ENCODE results near the gene LEO1.
A peak's percentile ranks its signal among the peaks of the same experiment; 100 is the strongest.

The LEO1 gene

GRCh38 chr15:51952805-51953204, 18.8 kb downstream of the LEO1 start:
- TF ChIP-seq, protein P1, sequence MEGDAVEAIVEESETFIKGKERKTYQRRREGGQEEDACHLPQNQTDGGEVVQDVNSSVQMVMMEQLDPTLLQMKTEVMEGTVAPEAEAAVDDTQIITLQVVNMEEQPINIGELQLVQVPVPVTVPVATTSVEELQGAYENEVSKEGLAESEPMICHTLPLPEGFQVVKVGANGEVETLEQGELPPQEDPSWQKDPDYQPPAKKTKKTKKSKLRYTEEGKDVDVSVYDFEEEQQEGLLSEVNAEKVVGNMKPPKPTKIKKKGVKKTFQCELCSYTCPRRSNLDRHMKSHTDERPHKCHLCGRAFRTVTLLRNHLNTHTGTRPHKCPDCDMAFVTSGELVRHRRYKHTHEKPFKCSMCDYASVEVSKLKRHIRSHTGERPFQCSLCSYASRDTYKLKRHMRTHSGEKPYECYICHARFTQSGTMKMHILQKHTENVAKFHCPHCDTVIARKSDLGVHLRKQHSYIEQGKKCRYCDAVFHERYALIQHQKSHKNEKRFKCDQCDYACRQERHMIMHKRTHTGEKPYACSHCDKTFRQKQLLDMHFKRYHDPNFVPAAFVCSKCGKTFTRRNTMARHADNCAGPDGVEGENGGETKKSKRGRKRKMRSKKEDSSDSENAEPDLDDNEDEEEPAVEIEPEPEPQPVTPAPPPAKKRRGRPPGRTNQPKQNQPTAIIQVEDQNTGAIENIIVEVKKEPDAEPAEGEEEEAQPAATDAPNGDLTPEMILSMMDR (IDR thresholded peaks at IDR 0.05; ENCODE audit: insufficient read depth, low read length, poor library complexity, severe bottlenecking), result no peak
- no peaks in the 10 kb centered on the region for H3K27me3 ChIP-seq (replicated peaks; ENCODE audit: control insufficient read depth, insufficient read depth, low read length)
- H3K4me3 ChIP-seq (replicated peaks; ENCODE audit: low read depth, low read length), result no peak overlapping the region
- no peak for DNase-seq (ENCODE audit: extremely low read depth, insufficient read length)
- peaks cover 22% of the 10 kb centered on the region for H3K36me3 ChIP-seq (ENCODE audit: control insufficient read depth, insufficient read depth, low read length)

DNA sequence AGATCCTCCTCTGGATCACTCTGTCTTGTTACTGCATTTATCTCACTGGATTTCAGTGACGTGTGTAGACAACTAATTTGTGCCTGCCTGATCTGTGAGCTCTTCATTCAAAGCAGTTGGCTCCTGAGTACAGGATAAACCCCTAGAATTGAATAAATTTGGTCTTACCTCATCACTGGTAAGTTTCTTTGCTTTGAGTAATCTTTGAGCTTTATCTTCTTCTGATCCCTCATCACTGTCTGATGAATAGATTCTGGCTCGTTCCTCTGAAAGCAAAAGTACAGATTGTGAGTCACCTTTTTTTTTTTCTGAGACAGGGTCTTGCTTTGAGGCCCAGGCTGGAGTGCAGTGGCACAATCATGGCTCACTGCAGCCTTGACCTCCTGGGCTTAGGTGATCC, 24.5 kb downstream of the LEO1 start:
- Histone ChIP-seq H3K36me3 (ENCODE audit: control insufficient read depth, insufficient read depth, low read length) (peaks cover 27% of the 10 kb centered on the region), H3K4me3 (replicated peaks; ENCODE audit: low read depth, low read length) (no peak overlapping the region), H3K27me3 (replicated peaks; ENCODE audit: control insufficient read depth, insufficient read depth, low read length) (no peaks in the 10 kb centered on the region)
- TF ChIP-seq, protein P1 (IDR thresholded peaks at IDR 0.05; ENCODE audit: insufficient read depth, low read length, poor library complexity, severe bottlenecking), result no peak
- DNase-seq (ENCODE audit: extremely low read depth, insufficient read length), result no peak

DNA sequence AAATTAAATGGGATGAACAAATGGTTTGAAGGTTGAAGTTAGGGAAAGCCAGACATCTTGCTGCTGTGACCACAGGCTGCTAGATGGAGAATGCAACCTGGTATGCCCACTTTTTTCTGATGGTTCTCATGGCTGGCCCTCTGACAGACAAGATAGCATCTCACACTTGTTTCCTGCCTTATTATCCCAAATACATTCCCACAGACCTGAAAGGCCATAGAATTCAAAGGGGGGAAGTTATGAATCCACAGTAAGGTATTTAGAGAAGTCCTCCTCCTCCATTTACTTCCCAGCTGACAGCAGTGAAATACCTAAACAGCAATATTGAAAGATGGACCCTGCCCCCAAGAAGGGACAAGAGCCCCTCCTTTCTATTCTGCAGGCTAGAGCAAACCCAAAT, 32.4 kb downstream of the LEO1 start:
- peaks cover 8% of the 10 kb centered on the region; the same call in 1 of the 2 replicates for H3K36me3 ChIP-seq (ENCODE audit: control insufficient read depth, insufficient read depth, low read length)
- H3K27me3 ChIP-seq (replicated peaks; ENCODE audit: control insufficient read depth, insufficient read depth, low read length), result no peaks in the 10 kb centered on the region

GRCh38 chr15:51938286-51938685, 33.3 kb downstream of the LEO1 start:
- no peaks in the 10 kb centered on the region for H3K27me3 ChIP-seq (replicated peaks; ENCODE audit: control insufficient read depth, insufficient read depth, low read length)
- peaks cover 8% of the 10 kb centered on the region; the same call in 1 of the 2 replicates for H3K36me3 ChIP-seq (ENCODE audit: control insufficient read depth, insufficient read depth, low read length)
- TF ChIP-seq, protein P1 (IDR thresholded peaks at IDR 0.05; ENCODE audit: insufficient read depth, low read length, poor library complexity, severe bottlenecking), result no peak
- no peak overlapping the region for H3K4me3 ChIP-seq (replicated peaks; ENCODE audit: low read depth, low read length)
- DNase-seq (ENCODE audit: extremely low read depth, insufficient read length), result no peak

More for the DNA sequence above, 32.4 kb downstream of the LEO1 start:
- no peak for DNase-seq (ENCODE audit: extremely low read depth, insufficient read length)
- H3K4me3 ChIP-seq (replicated peaks; ENCODE audit: low read depth, low read length), result no peak overlapping the region
- TF ChIP-seq, protein P1 (IDR thresholded peaks at IDR 0.05; ENCODE audit: insufficient read depth, low read length, poor library complexity, severe bottlenecking), result no peak

DNA sequence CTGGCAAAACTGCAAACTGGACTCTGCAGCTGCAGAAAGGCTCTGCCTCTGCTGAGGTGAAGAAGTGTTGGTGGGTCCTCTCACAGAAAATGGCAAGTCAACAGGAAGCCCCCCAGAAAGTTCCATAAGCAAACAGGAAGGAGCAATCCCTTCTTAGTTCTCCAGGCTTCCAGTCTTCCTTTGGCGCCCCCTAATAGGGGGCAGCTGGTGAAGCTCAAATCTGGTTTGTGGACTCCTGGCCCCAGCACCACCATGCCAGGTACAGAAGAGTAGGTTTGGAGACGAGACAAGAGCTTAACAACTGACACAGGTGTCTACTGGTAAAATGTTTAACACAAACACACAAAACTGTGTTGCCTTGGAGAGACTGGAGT, 35.5 kb downstream of the LEO1 start:
- H3K4me3 ChIP-seq (replicated peaks; ENCODE audit: low read depth, low read length), result no peak overlapping the region
- TF ChIP-seq, protein P1 (IDR thresholded peaks at IDR 0.05; ENCODE audit: insufficient read depth, low read length, poor library complexity, severe bottlenecking), result peak; percentile 16
- H3K27me3 ChIP-seq (replicated peaks; ENCODE audit: control insufficient read depth, insufficient read depth, low read length), result no peaks in the 10 kb centered on the region
- DNase-seq (ENCODE audit: extremely low read depth, insufficient read length), result no peak
- H3K36me3 ChIP-seq (ENCODE audit: control insufficient read depth, insufficient read depth, low read length), result peaks cover 1% of the 10 kb centered on the region; the same call in 1 of the 2 replicates

GRCh38 chr15:51935466-51936104, 36.0 kb downstream of the LEO1 start:
- no peak overlapping the region for H3K4me3 ChIP-seq (replicated peaks; ENCODE audit: low read depth, low read length)
- TF ChIP-seq, protein P1 (IDR thresholded peaks at IDR 0.05; ENCODE audit: insufficient read depth, low read length, poor library complexity, severe bottlenecking), result no peak
- H3K36me3 ChIP-seq (ENCODE audit: control insufficient read depth, insufficient read depth, low read length), result peaks cover 3% of the 10 kb centered on the region
- DNase-seq (ENCODE audit: extremely low read depth, insufficient read length), result peak; percentile 46
- H3K27me3 ChIP-seq (replicated peaks; ENCODE audit: control insufficient read depth, insufficient read depth, low read length), result no peaks in the 10 kb centered on the region
